ENCODE measurements around the gene LTN1. TPM values are rescaled to one million over a fixed set of nuclear protein-coding genes. Genes with fewer than 3 reads are reported as not detected.
"Not testable (repeated sequence)": the region's sequence is repeated elsewhere in the genome, so short reads cannot be mapped to it uniquely, and the experiment has no call there.

The LTN1 gene
- total RNA-seq, 1 donor from 2014 or later: 24.3 TPM

DNA sequence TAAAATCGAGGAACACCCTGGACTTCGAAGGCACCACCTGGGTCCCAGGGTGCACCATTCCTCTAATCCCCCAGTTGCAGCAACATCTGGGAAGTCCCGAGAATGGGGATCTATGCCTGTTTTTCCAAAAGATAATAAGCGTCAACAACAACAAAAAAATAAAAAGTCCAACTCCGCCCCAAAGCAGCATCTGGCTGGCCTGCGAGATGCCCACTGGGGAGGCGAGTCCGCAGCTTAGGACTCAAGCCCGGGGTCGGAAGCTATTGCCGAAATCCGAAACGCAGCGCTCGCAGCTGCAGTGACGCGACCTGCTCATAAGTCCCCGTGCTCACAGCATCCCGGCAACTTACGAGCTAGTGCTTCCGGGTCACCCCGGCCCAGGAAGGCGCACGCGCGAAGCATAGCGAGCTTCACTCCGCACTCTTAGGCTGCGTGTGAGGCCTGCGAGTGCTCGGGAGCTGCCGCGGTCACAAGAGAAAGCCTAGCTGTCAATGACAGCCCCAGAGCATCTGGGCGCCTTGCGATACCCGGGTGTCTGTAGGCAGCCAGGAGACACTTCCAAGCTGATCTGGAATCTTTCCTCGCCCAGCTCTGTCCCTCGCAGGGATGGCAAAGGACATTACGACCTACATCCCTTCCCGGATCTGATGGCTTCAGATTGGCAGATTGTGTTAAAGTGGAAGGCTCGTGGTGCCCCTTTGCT is 9.9 kb upstream of the LTN1 start:
- Mint-ChIP-seq H3K4me3 (peak overlapping the region; percentile 94), H3K9me3 (no peaks in the 10 kb centered on the region), H3K4me1 (ENCODE audit: unreplicated experiment) (peaks cover 9% of the 10 kb centered on the region), H3K36me3 (peaks cover 4% of the 10 kb centered on the region), H3K27ac (peak overlapping the region; percentile 97), H3K27me3 (no peaks in the 10 kb centered on the region)
- DNase-seq (ENCODE audit: extremely low spot score, unreplicated experiment): peak; percentile 95
- TF ChIP-seq, protein P1, sequence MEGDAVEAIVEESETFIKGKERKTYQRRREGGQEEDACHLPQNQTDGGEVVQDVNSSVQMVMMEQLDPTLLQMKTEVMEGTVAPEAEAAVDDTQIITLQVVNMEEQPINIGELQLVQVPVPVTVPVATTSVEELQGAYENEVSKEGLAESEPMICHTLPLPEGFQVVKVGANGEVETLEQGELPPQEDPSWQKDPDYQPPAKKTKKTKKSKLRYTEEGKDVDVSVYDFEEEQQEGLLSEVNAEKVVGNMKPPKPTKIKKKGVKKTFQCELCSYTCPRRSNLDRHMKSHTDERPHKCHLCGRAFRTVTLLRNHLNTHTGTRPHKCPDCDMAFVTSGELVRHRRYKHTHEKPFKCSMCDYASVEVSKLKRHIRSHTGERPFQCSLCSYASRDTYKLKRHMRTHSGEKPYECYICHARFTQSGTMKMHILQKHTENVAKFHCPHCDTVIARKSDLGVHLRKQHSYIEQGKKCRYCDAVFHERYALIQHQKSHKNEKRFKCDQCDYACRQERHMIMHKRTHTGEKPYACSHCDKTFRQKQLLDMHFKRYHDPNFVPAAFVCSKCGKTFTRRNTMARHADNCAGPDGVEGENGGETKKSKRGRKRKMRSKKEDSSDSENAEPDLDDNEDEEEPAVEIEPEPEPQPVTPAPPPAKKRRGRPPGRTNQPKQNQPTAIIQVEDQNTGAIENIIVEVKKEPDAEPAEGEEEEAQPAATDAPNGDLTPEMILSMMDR (conservative IDR thresholded peaks at IDR 0.05): no peak

DNA sequence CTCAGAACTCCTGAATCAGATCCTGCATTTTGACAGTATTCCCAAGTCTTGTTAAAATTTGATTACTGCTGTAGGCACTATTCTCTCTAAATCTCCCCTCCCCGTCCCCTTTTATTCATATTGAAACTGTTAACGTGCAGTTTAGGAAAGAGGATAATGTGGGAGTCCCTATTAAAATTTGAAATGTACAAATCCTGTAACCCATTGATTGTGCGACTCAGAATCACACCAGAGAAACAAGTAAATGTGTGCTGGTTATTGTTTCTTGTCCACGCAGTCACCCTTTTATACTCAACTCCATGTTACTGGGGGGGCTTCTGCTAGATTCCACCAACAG is 584 bp upstream of the LTN1 start:
- no peaks in the 10 kb centered on the region for H3K9me3 Mint-ChIP-seq
- peak overlapping the region; percentile 97 for H3K27ac Mint-ChIP-seq
- peak overlapping the region; percentile 96 for H3K4me3 Mint-ChIP-seq
- no peak for DNase-seq (ENCODE audit: extremely low spot score, unreplicated experiment)
- H3K27me3 Mint-ChIP-seq: no peaks in the 10 kb centered on the region
- peaks cover 6% of the 10 kb centered on the region for H3K4me1 Mint-ChIP-seq (ENCODE audit: unreplicated experiment)
- TF ChIP-seq, protein P1 (conservative IDR thresholded peaks at IDR 0.05): no peak
- peaks cover 4% of the 10 kb centered on the region for H3K36me3 Mint-ChIP-seq

DNA sequence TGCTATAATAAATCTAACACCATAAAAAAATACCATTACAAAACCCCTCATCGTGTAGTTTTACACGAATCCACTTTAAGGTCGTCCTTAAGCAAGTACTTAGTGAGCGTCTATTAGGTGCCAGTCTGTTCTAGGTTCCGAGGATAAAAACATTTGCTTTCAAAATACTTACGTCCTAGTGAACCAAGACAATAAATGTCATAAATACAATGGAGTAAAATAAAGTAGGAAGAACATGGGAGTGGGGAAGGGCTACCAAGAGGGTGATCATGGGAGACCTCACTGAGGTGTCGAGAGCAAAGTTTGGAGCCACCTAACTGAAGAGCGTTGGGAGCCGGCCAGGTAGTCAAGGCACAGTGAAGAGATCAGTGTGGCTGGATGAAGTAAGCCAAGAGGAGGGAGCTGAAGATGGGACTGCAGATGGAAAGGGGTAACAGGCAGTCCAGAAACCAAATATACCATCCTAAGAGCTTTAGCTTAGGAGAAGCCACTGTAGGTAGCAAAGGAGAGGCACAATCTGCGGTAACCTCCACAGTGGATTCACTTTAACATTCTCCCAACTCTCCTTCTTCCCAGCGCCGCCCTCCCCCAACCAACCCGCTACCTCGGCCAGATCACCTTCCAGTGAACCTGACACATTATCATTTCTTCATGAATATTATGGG is 684 bp downstream of the LTN1 start:
- DNase-seq (ENCODE audit: extremely low spot score, unreplicated experiment): no peak
- Mint-ChIP-seq H3K9me3 (no peaks in the 10 kb centered on the region), H3K27ac (peak overlapping the region; percentile 97), H3K27me3 (no peaks in the 10 kb centered on the region), H3K36me3 (peaks cover 4% of the 10 kb centered on the region), H3K4me1 (ENCODE audit: unreplicated experiment) (peaks cover 6% of the 10 kb centered on the region), H3K4me3 (peak overlapping the region; percentile 96)
- TF ChIP-seq, protein P1 (conservative IDR thresholded peaks at IDR 0.05): no peak

DNA sequence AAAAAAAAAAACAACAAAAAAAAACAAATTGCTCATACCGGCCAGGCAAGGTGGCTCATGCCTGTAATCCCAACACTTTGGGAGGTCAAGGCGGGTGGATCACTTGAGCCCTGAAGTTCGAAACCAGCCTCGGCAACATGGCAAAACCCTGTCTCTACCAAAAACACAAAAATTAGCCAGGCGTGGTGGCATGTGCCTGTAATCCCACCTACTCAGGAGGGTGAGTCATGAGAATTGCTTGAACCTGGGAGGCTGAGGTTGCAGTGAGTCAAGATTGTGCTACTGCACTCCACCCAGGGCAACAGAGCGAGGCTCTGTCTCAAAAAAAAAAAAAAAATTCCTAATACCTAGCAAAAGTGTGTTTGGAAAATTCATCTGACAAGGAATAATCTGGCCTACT is 4.5 kb downstream of the LTN1 start:
- not testable (repeated sequence) for H3K4me3 Mint-ChIP-seq; H3K4me1 Mint-ChIP-seq (ENCODE audit: unreplicated experiment); H3K27ac Mint-ChIP-seq

DNA sequence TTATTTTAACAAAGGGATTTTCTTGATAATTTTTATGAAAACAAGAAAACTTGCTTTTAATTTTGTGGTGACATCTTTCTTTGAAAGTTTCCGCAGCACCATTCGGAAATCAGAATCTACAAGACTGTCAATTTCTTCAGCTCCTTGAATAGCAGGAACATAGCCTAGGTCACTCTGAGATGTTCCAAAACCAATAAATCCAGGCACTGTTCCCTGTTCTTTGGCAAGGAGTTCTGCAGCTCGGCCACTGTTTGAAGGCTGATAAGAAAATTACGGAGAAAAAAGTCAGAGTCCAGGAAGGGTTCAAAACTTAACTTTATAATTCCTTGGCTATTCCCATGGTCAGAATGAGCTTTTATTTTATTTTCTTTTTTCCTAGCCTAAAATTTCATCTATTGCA is 6.0 kb downstream of the LTN1 start:
- TF ChIP-seq, protein P1 (conservative IDR thresholded peaks at IDR 0.05): no peak
- no peaks in the 10 kb centered on the region for H3K27me3 Mint-ChIP-seq
- DNase-seq (ENCODE audit: extremely low spot score, unreplicated experiment): no peak
- no peak overlapping the region for H3K27ac Mint-ChIP-seq
- peaks cover 7% of the 10 kb centered on the region for H3K36me3 Mint-ChIP-seq
- no peak overlapping the region for H3K4me3 Mint-ChIP-seq
- no peaks in the 10 kb centered on the region for H3K4me1 Mint-ChIP-seq (ENCODE audit: unreplicated experiment)
- no peaks in the 10 kb centered on the region for H3K9me3 Mint-ChIP-seq

More for the DNA sequence above, 4.5 kb downstream of the LTN1 start:
- not testable (repeated sequence) for DNase-seq (ENCODE audit: extremely low spot score, unreplicated experiment); H3K27me3 Mint-ChIP-seq; H3K9me3 Mint-ChIP-seq; H3K36me3 Mint-ChIP-seq

DNA sequence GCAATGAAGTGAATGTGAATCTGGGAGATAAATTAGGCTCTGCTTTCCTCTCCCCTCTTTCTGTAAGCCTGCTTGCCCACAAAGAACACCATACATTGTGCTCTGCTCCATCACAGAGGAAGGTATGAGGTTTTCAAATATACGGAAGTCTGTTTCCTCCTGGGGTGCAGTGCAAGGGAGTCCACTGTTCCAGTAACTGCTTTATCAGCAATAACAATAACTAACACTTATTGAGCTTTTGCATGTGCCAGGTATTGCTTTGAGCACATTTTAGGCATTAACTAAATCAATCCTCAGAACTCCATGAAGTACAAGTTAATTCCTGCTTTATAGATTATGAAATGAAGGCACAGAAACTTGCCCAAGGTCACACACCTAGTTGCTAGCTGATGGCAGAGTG is 10.0 kb downstream of the LTN1 start:
- Mint-ChIP-seq H3K27ac (no peak overlapping the region), H3K9me3 (no peaks in the 10 kb centered on the region), H3K4me1 (ENCODE audit: unreplicated experiment) (no peaks in the 10 kb centered on the region), H3K36me3 (peaks cover 4% of the 10 kb centered on the region), H3K27me3 (no peaks in the 10 kb centered on the region), H3K4me3 (no peak overlapping the region)
- no peak for DNase-seq (ENCODE audit: extremely low spot score, unreplicated experiment)
- TF ChIP-seq, protein P1 (conservative IDR thresholded peaks at IDR 0.05): no peak
